Panc1 (cell line): Measurements from ENCODE around the gene KRT78. TPM values are rescaled to one million over a fixed set of nuclear protein-coding genes. Genes with fewer than 3 reads are reported as not detected.

Source experiments
- ATAC-seq: fragments of 200-7000 bp; cut with Tn5 transposase; 2 replicates; pipeline ENCODE4 v1.9.1; 2020; ENCODE audit warnings: mild to moderate bottlenecking, moderate library complexity
- BruUV-seq: library from RNA; stranded (reverse); fragments of 400-500 nt; replicated peaks from 2 replicates; lab custom pipeline; 2021; lab: Mats Ljungman, UMichigan
- CTCF ChIA-PET: fragments of 300-600 bp; sonication (Branson Sonifier 250); formaldehyde crosslinking; loops from one replicate; lab custom pipeline; 2022; ENCODE audit warnings: antibody characterized with exemption; lab: Charles Lee
- POLR2A ChIA-PET: fragments of 300-600 bp; sonication (Branson Sonifier 250); formaldehyde crosslinking; loops from one replicate; lab custom pipeline; 2022; ENCODE audit warnings: antibody characterized with exemption; lab: Charles Lee
- DNase-seq: peaks from one replicate; pipeline ENCODE4 v3.0.0-alpha.2; 2010; ENCODE audit warnings: low read depth, low spot score
- H3K27ac ChIP-seq: 2 replicates; pipeline ENCODE4 v1.5.1; 2011; ENCODE audit warnings: mild to moderate bottlenecking, low read length, inconsistent platforms
- H3K27me3 ChIP-seq: fragments of 200-500 bp; sonication (Bioruptor generic); 2 replicates; pipeline ENCODE4 v1.6.0; 2014; ENCODE audit warnings: low read length, inconsistent platforms; ENCODE audit not compliant: control insufficient read depth, insufficient read depth
- H3K36me3 ChIP-seq: fragments of 200-500 bp; sonication (Bioruptor generic); 2 replicates; pipeline ENCODE4 v1.5.1; 2014; ENCODE audit warnings: inconsistent platforms, mild to moderate bottlenecking, low read length, moderate library complexity; ENCODE audit not compliant: control insufficient read depth, insufficient read depth
- H3K4me1 ChIP-seq: 2 replicates; pipeline ENCODE4 v1.5.1; 2011; ENCODE audit warnings: inconsistent platforms, mild to moderate bottlenecking, low read length, moderate library complexity; ENCODE audit not compliant: control insufficient read depth, insufficient read depth
- H3K4me3 ChIP-seq, 2 experiments: 2 replicates each; pipeline ENCODE4 v1.5.1; 2011 to 2012; ENCODE audit warnings: low read depth in 2 of 2, low read length in 2 of 2, mild to moderate bottlenecking in 2 of 2, inconsistent platforms in 1 of 2, moderate library complexity in 1 of 2
- H3K9me3 ChIP-seq: fragments of 200-500 bp; sonication (Bioruptor generic); 2 replicates; pipeline ENCODE4 v1.5.1; 2014; ENCODE audit warnings: low read depth, mild to moderate bottlenecking, inconsistent platforms, low read length, moderate library complexity; ENCODE audit not compliant: control insufficient read depth, insufficient read depth
- POLR2AphosphoS5 ChIP-seq: IDR thresholded peaks from 2 replicates; pipeline ENCODE4 v1.6.1; 2012; ENCODE audit warnings: mild to moderate bottlenecking, low read depth, low read length, moderate library complexity
- SIN3A ChIP-seq: IDR thresholded peaks from 2 replicates; pipeline ENCODE4 v1.6.1; 2012; ENCODE audit warnings: low read depth, mild to moderate bottlenecking, low read length, moderate library complexity, borderline replicate concordance; ENCODE audit not compliant: insufficient read depth
- TCF7L2 ChIP-seq: IDR thresholded peaks from 2 replicates; pipeline ENCODE4 v1.6.1; 2011; ENCODE audit warnings: mild to moderate bottlenecking, low read depth, low read length, inconsistent platforms
- in situ Hi-C: cut with HindIII; loops from 2 replicates; pipeline ENCODE4 v1.10.0; 2016; ENCODE audit warnings: low sequenced_read_pairs, low pct_unique_long_range_greater_than_20kb
- intact Hi-C: fragments of 100-400 bp; cut with micrococcal nuclease; formaldehyde crosslinking; loops from one replicate; pipeline ENCODE4 v1.10.0; 2022; ENCODE audit not compliant: unreplicated experiment
- total RNA-seq: library from RNA; stranded (reverse); gene quantifications from one replicate; pipeline ENCODE4 v1.2.1, GENCODE V29; 2021; ENCODE audit not compliant: unreplicated experiment
- TF ChIP-seq, protein P1 (sequence below), 2 experiments: IDR thresholded peaks; 2 replicates each; pipeline ENCODE4 v1.6.1; 2011 to 2012; ENCODE audit warnings: low read depth in 2 of 2, control low read depth in 1 of 2, low read length in 1 of 2, mild to moderate bottlenecking in 1 of 2, moderate library complexity in 1 of 2; ENCODE audit not compliant: insufficient read depth in 1 of 2
- TF ChIP-seq, protein P2 (sequence below): fragments of 450-650 bp; IDR thresholded peaks from 2 replicates; pipeline ENCODE4 v1.5.1; 2017; ENCODE audit warnings: mild to moderate bottlenecking

KRT78 gene
- total RNA-seq, 1 experiment from 2014 or later: not detected

DNA sequence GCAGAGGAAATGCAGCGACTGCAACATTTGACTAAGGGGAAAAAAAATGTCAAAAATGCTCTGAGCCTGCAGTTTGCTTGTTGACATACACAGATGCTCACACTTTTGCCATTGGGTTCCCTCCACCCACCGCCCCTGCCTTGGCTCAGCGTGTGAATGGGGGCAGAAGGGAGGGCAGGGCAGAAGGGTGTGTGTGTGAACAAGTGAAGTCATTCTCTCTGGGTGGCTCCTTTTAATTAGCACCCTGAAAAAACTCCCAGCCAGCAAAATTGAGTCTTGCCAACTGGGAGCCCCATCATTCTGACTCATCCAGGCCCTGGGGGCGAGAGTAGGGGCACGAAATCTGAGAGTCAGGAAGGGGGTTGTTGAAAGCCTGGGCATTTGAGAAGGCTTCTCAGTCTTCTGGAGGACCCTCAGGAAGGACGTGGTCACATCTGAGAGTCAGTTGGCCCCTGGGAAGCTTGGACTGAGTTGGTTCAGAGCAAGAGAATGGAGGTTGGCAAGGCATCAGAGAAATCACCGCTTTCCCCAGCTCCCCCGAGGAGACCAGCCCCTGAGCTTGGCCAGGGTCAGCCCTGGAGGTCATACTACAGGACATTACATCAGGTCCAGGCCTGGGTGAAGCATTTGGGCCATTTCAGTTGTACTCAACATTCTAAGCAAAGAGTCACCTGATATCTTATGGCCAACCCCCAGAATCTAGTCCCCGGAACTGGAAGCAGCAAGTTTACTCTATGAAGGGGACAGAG, 22.7 kb upstream of the KRT78 start:
- Histone ChIP-seq H3K27me3 (no peaks in the 10 kb centered on the region), H3K4me1 (peaks cover 33% of the 10 kb centered on the region), H3K36me3 (no peaks in the 10 kb centered on the region), H3K9me3 (no peaks in the 10 kb centered on the region), H3K27ac (peak overlapping the region; percentile 51; the same call in 1 of the 2 replicates), H3K4me3 (no peak overlapping the region)
- TF ChIP-seq, protein P1, sequence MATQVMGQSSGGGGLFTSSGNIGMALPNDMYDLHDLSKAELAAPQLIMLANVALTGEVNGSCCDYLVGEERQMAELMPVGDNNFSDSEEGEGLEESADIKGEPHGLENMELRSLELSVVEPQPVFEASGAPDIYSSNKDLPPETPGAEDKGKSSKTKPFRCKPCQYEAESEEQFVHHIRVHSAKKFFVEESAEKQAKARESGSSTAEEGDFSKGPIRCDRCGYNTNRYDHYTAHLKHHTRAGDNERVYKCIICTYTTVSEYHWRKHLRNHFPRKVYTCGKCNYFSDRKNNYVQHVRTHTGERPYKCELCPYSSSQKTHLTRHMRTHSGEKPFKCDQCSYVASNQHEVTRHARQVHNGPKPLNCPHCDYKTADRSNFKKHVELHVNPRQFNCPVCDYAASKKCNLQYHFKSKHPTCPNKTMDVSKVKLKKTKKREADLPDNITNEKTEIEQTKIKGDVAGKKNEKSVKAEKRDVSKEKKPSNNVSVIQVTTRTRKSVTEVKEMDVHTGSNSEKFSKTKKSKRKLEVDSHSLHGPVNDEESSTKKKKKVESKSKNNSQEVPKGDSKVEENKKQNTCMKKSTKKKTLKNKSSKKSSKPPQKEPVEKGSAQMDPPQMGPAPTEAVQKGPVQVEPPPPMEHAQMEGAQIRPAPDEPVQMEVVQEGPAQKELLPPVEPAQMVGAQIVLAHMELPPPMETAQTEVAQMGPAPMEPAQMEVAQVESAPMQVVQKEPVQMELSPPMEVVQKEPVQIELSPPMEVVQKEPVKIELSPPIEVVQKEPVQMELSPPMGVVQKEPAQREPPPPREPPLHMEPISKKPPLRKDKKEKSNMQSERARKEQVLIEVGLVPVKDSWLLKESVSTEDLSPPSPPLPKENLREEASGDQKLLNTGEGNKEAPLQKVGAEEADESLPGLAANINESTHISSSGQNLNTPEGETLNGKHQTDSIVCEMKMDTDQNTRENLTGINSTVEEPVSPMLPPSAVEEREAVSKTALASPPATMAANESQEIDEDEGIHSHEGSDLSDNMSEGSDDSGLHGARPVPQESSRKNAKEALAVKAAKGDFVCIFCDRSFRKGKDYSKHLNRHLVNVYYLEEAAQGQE (IDR thresholded peaks at IDR 0.05; ENCODE audit: insufficient read depth in 1 of 2, low read depth in 2 of 2, low read length in 1 of 2): no peak
- TF ChIP-seq TCF7L2: 0 out of 2 replicates have a peak, but pooled peaks have one; percentile 19
- no peak for TF ChIP-seq SIN3A
- TF ChIP-seq, protein P2, sequence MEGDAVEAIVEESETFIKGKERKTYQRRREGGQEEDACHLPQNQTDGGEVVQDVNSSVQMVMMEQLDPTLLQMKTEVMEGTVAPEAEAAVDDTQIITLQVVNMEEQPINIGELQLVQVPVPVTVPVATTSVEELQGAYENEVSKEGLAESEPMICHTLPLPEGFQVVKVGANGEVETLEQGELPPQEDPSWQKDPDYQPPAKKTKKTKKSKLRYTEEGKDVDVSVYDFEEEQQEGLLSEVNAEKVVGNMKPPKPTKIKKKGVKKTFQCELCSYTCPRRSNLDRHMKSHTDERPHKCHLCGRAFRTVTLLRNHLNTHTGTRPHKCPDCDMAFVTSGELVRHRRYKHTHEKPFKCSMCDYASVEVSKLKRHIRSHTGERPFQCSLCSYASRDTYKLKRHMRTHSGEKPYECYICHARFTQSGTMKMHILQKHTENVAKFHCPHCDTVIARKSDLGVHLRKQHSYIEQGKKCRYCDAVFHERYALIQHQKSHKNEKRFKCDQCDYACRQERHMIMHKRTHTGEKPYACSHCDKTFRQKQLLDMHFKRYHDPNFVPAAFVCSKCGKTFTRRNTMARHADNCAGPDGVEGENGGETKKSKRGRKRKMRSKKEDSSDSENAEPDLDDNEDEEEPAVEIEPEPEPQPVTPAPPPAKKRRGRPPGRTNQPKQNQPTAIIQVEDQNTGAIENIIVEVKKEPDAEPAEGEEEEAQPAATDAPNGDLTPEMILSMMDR: no peak
- TF ChIP-seq POLR2AphosphoS5: no peak
- POLR2A ChIA-PET: no interaction called here
- DNase-seq (no peak), ATAC-seq (no peak; the same call in 1 of the 2 replicates)
- intact Hi-C loops: loop anchor here (2.0 to 5.0 kb wide), 2 partner anchors 289 to 734 kb away; no protein-coding TSS in a partner anchor
- CTCF ChIA-PET: interaction anchor here (1.3 to 2.3 kb wide), 3 partner anchors 8 to 293 kb away, joined by 5 to 18 read pairs (median 7); no protein-coding TSS in a partner anchor
- no TSS peak for BruUV-seq
- in situ Hi-C loops: no loop called here

DNA sequence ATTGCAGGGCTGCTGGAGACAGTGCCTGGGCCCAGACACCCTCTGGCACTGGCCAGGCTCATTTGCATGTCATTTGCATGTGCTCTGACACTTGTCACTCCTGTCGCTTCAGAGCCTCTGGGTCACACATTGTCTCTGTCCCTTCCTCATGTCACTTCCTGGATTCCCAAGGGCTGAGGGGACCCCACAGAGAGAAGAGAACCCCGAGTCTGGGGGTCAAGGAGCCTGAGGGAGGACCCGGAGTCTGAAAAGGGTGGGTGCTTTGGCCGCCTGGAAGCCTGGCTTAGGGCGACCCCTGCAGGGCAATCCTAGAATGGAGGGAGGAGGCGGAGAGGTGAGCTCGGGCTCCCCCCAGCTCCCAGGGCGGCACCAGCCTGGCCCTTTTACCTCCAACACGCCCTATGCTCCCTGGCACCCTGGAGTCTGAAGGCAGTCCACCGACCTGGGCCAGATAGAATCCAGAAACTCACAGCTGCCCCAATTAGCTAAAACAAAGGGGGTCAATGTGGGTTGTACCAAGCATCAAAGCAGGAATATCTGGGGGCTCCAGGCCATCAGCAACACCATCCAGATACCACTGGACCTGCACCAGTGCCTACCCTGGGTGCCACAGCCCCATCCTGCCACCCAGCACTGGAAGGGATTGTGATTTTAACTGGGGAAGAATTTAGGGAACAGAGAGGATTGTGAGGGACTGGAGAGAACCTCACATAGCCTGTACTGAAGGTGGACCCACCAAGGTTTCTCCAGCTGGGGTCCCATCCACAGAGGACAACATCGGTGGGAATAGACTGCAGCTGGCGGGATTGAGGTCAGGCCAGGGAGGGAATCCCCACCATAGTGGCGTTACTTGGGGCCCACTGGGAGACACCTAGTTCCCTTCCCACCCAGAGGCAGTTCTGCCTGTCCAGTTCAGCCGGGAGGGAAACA, 21.8 kb upstream of the KRT78 start:
- Histone ChIP-seq H3K36me3 (no peaks in the 10 kb centered on the region), H3K4me1 (peaks cover 33% of the 10 kb centered on the region), H3K4me3 (no peak overlapping the region), H3K27ac (no peak overlapping the region), H3K9me3 (no peaks in the 10 kb centered on the region), H3K27me3 (no peaks in the 10 kb centered on the region)
- TF ChIP-seq POLR2AphosphoS5 (no peak), SIN3A (no peak), TCF7L2 (no peak)
- TF ChIP-seq, protein P1 (IDR thresholded peaks at IDR 0.05; ENCODE audit: insufficient read depth in 1 of 2, low read depth in 2 of 2, low read length in 1 of 2): no peak
- TF ChIP-seq, protein P2: peak; percentile 96
- in situ Hi-C loops (no loop called here), intact Hi-C loops (loop anchor here (2.0 to 5.0 kb wide), 2 partner anchors 288 to 733 kb away; no protein-coding TSS in a partner anchor)
- no TSS peak for BruUV-seq
- ATAC-seq: peak; percentile 69
- CTCF ChIA-PET: interaction anchor here (0.5 to 2.3 kb wide), 26 partner anchors 9 to 722 kb away, joined by 3 to 18 read pairs (median 3); partner anchors contain the start of gene SPRYD3
- no peak for DNase-seq
- POLR2A ChIA-PET: no interaction called here
